Colonic mucosa (tissue), 4 donors: ENCODE measurements around the gene BRPF3. TPM values are rescaled to one million over a fixed set of nuclear protein-coding genes. Genes with fewer than 3 reads are reported as not detected.

Source experiments
- DNase-seq: peaks from one replicate; pipeline ENCODE4 v3.0.0-alpha.2; 2020
- H3K27ac ChIP-seq: fragments of 200-600 bp; one replicate; pipeline ENCODE4 v1.8.0; 2021
- H3K27me3 ChIP-seq: fragments of 200-600 bp; one replicate; pipeline ENCODE4 v1.8.0; 2021
- H3K36me3 ChIP-seq: fragments of 200-600 bp; one replicate; pipeline ENCODE4 v1.8.0; 2021
- H3K4me1 ChIP-seq: fragments of 200-600 bp; one replicate; pipeline ENCODE4 v1.8.0; 2021; ENCODE audit warnings: mild to moderate bottlenecking
- H3K4me3 ChIP-seq: fragments of 200-600 bp; one replicate; pipeline ENCODE4 v1.8.0; 2021
- H3K9ac ChIP-seq, 2 donors: one replicate each; pipeline ENCODE4 v1.7.0; 2013; ENCODE audit warnings: control low read depth in 2 of 2, low read depth in 2 of 2, low read length in 2 of 2
- H3K9me3 ChIP-seq: fragments of 200-600 bp; one replicate; pipeline ENCODE4 v1.8.0; 2021
- CTCF ChIP-seq: fragments of 200-600 bp; IDR thresholded peaks from one replicate; pipeline ENCODE4 v1.8.0; 2022; ENCODE audit warnings: antibody characterized with exemption, mild to moderate bottlenecking
- intact Hi-C: fragments of 100-400 bp; cut with DNase I; formaldehyde crosslinking; loops from one replicate; pipeline ENCODE4 v1.14.1; 2022
- total RNA-seq, 2 donors: library from RNA; stranded (reverse); fragmentation: NEBNext Ultra II Directional in 1 of 2; extraction: Animal tissue kit (Norgen Biotek cat#: 25700) in 1 of 2; gene quantifications; one replicate each; pipeline ENCODE4 v1.2.1, GENCODE V29; 2021
- donor health status: healthy.
- donor health status: DM: no; HTN: no; CAD: no.
- donor health status: DM: no; HTN: no; CAD: no.

BRPF3 gene
- 10 to 100 TPM; 61.3 to 68.2 TPM for total RNA-seq

GRCh38 chr6:36196113-36196879, at the start of gene BRPF3:
TSS of gene BRPF3 (plus strand) at chr6:36196744. CDS start at chr6:36200323, 3,579 bp downstream.
- H3K9ac ChIP-seq, result peak within 1 kb of the TSS; percentile 72 to 92
- peak within 1 kb of the TSS; percentile 85 for H3K27ac ChIP-seq
- DNase-seq, result peak; percentile 78
- intact Hi-C loops, result loop anchor here (2.0 to 5.0 kb wide), 3 partner anchors 59 to 174 kb away; partner anchors contain the start of gene SLC26A8
- no peaks in the 10 kb centered on the region for H3K9me3 ChIP-seq
- TF ChIP-seq CTCF, result no peak
- peaks cover 10% of the 10 kb centered on the region for H3K36me3 ChIP-seq
- H3K27me3 ChIP-seq, result no peaks in the 10 kb centered on the region
- H3K4me3 ChIP-seq, result peak within 1 kb of the TSS; percentile 53
- peaks cover 3% of the 10 kb centered on the region for H3K4me1 ChIP-seq

GRCh38 chr6:36147294-36147693, 49.2 kb upstream of the BRPF3 start:
- Histone ChIP-seq H3K36me3 (no peaks in the 10 kb centered on the region), H3K9me3 (no peaks in the 10 kb centered on the region), H3K27ac (no peak overlapping the region), H3K9ac (no peak overlapping the region), H3K4me1 (no peaks in the 10 kb centered on the region), H3K4me3 (no peak overlapping the region), H3K27me3 (no peaks in the 10 kb centered on the region)
- no peak for DNase-seq
- no peak for TF ChIP-seq CTCF
- intact Hi-C loops, result no loop called here

- H3K36me3 ChIP-seq, result no peaks in the 10 kb centered on the region
- H3K4me3 ChIP-seq, result no peak overlapping the region
- intact Hi-C loops, result no loop called here
- TF ChIP-seq CTCF, result no peak
- no peak overlapping the region for H3K27ac ChIP-seq
- no peaks in the 10 kb centered on the region for H3K27me3 ChIP-seq
- DNase-seq, result no peak
- H3K9me3 ChIP-seq, result no peaks in the 10 kb centered on the region
- H3K4me1 ChIP-seq, result no peaks in the 10 kb centered on the region
- no peak overlapping the region for H3K9ac ChIP-seq
Measured at GRCh38 chr6:36149476-36149875, 47.1 kb upstream of the BRPF3 start.

- no peaks in the 10 kb centered on the region for H3K9me3 ChIP-seq
- no peak overlapping the region for H3K4me3 ChIP-seq
- no peak for TF ChIP-seq CTCF
- no peak for DNase-seq
- H3K27me3 ChIP-seq, result no peaks in the 10 kb centered on the region
- H3K27ac ChIP-seq, result no peak overlapping the region
- H3K9ac ChIP-seq, result no peak overlapping the region
- no peaks in the 10 kb centered on the region for H3K4me1 ChIP-seq
- no peaks in the 10 kb centered on the region for H3K36me3 ChIP-seq
- intact Hi-C loops, result no loop called here
Measured at GRCh38 chr6:36150283-36150682, 46.3 kb upstream of the BRPF3 start.

- Histone ChIP-seq H3K9me3 (no peaks in the 10 kb centered on the region), H3K4me3 (no peak overlapping the region), H3K27me3 (no peaks in the 10 kb centered on the region), H3K9ac (no peak overlapping the region), H3K27ac (no peak overlapping the region), H3K36me3 (no peaks in the 10 kb centered on the region), H3K4me1 (no peaks in the 10 kb centered on the region)
- DNase-seq, result no peak
- TF ChIP-seq CTCF, result no peak
- intact Hi-C loops, result no loop called here
Measured at GRCh38 chr6:36154286-36154685, 42.3 kb upstream of the BRPF3 start.
